Ovary (tissue), 3 donors: Measurements from ENCODE around the gene FOCAD.

Source experiments
- CTCF ChIP-seq, 3 donors: fragments of 450-650 bp in 2 of 3; fragments of 200-600 bp in 1 of 3; IDR thresholded peaks; one replicate each; pipeline versions ENCODE4 v1.5.1 to v1.8.0; 2016 to 2022; ENCODE audit warnings: antibody characterized with exemption in 3 of 3, mild to moderate bottlenecking in 1 of 3
- EP300 ChIP-seq: sonication (generic); formaldehyde crosslinking; IDR thresholded peaks from one replicate; pipeline ENCODE4 v1.6.1; 2017; ENCODE audit warnings: antibody characterized with exemption
- donor health status: DM: no; HTN: no; CAD: no.

- no peak for TF ChIP-seq CTCF (IDR thresholded peaks at IDR 0.05)
- no peak for TF ChIP-seq EP300
Measured at GRCh38 chr9:21018177-21018576, 334.1 kb downstream of the FOCAD start.
